ENCODE results near the gene CTXN1.

- TF ChIP-seq CTCF (conservative IDR thresholded peaks at IDR 0.05; ENCODE audit: low read depth, low read length) (no peak), EZH2 (IDR thresholded peaks at IDR 0.05; ENCODE audit: borderline replicate concordance, low read depth, low read length, poor library complexity, severe bottlenecking) (no peak)
Observed at GRCh38 chr19:7908078-7908699, 17.7 kb downstream of the CTXN1 start.
